ENCODE results near the gene INO80B. TPM values are rescaled to one million over a fixed set of nuclear protein-coding genes. Genes with fewer than 3 reads are reported as not detected.

The INO80B gene
- total RNA-seq, 1 donor from 2014 or later = 26.6 TPM

GRCh38 chr2:74489906-74490305 is 35.0 kb downstream of the INO80B start:
- DNase-seq (ENCODE audit: low read depth) (no peak), FAIRE-seq (no peak)
- TF ChIP-seq CTCF (IDR thresholded peaks at IDR 0.05; ENCODE audit: insufficient read depth, low read length, severe bottlenecking) = no peak
- H3K27me3 ChIP-seq (ENCODE audit: control insufficient read depth, insufficient read depth, low read length) = no peaks in the 10 kb centered on the region
- peaks cover 15% of the 10 kb centered on the region for H3K36me3 ChIP-seq (ENCODE audit: control insufficient read depth, insufficient read depth, low read length)
- no peak overlapping the region for H3K4me3 ChIP-seq (ENCODE audit: low read depth, low read length)

- no peak for TF ChIP-seq CTCF (IDR thresholded peaks at IDR 0.05; ENCODE audit: insufficient read depth, low read length, severe bottlenecking)
- FAIRE-seq = no peak
- H3K27me3 ChIP-seq (ENCODE audit: control insufficient read depth, insufficient read depth, low read length) = no peaks in the 10 kb centered on the region
- no peak overlapping the region for H3K4me3 ChIP-seq (ENCODE audit: low read depth, low read length)
- H3K36me3 ChIP-seq (ENCODE audit: control insufficient read depth, insufficient read depth, low read length) = peaks cover 14% of the 10 kb centered on the region
- DNase-seq (ENCODE audit: low read depth) = no peak
Observed at GRCh38 chr2:74491648-74492544, 37.0 kb downstream of the INO80B start.

- no peak for TF ChIP-seq CTCF (IDR thresholded peaks at IDR 0.05; ENCODE audit: insufficient read depth, low read length, severe bottlenecking)
- Histone ChIP-seq H3K36me3 (ENCODE audit: control insufficient read depth, insufficient read depth, low read length) (peaks cover 14% of the 10 kb centered on the region), H3K4me3 (ENCODE audit: low read depth, low read length) (no peak overlapping the region), H3K27me3 (ENCODE audit: control insufficient read depth, insufficient read depth, low read length) (peaks cover under 1% of the 10 kb centered on the region)
- DNase-seq (ENCODE audit: low read depth) (no peak), FAIRE-seq (no peak)
Observed at GRCh38 chr2:74493546-74493945, 38.7 kb downstream of the INO80B start.

- no peak for FAIRE-seq
- no peak for DNase-seq (ENCODE audit: low read depth)
- no peak for TF ChIP-seq CTCF (IDR thresholded peaks at IDR 0.05; ENCODE audit: insufficient read depth, low read length, severe bottlenecking)
- Histone ChIP-seq H3K4me3 (ENCODE audit: low read depth, low read length) (no peak overlapping the region), H3K36me3 (ENCODE audit: control insufficient read depth, insufficient read depth, low read length) (peaks cover 14% of the 10 kb centered on the region), H3K27me3 (ENCODE audit: control insufficient read depth, insufficient read depth, low read length) (peaks cover 9% of the 10 kb centered on the region)
Observed at GRCh38 chr2:74495440-74495839, 40.6 kb downstream of the INO80B start.

DNA sequence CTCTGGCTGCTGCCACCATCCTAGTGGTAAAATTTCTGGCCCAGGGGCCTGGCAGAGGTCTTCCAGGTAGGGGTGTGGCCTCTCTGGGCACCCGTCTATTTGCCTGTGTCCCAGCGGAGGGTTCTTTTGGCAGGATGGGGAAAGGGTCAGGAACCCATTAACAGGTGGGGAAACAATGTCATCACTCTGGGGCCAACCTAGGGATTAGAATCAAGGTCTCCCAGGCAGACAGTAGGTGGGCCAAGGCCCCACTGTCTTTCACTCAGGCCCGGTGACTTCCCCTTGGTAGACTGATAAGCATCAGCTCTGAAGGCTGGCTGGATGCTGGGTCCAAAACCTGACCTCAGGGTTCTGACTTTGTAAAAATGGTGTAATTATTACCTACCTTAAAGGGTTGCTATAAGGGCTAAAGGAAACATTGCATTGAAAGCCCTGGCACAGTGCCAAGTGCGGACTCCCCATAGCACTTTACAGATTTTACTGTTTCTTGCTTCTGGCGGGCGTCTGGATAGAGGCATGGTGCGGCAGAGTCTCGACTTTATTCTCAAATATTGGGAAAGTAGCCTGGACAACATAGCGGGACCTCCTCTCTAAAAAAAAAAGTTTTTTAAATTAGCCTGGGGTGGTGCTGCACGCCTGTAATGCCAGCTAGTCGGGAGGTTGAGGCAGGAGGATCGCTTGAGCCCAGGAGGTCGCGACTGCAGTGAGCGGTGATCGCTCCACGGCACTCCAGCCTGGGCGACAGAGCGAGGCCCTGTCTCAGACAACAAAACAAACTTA is 42.3 kb downstream of the INO80B start:
- DNase-seq (ENCODE audit: low read depth) (no peak), FAIRE-seq (no peak)
- Histone ChIP-seq H3K36me3 (ENCODE audit: control insufficient read depth, insufficient read depth, low read length) (peaks cover 1% of the 10 kb centered on the region), H3K4me3 (ENCODE audit: low read depth, low read length) (no peak overlapping the region), H3K27me3 (ENCODE audit: control insufficient read depth, insufficient read depth, low read length) (peaks cover 9% of the 10 kb centered on the region)
- TF ChIP-seq CTCF (IDR thresholded peaks at IDR 0.05; ENCODE audit: insufficient read depth, low read length, severe bottlenecking) = no peak
